Measurements from ENCODE around the gene ESR2. TPM values are rescaled to one million over a fixed set of nuclear protein-coding genes. Genes with fewer than 3 reads are reported as not detected.

Gene ESR2
- total RNA-seq, 4 donors from 2014 or later: 0.59 to 2.4 (median 1.5) TPM

- H3K27ac ChIP-seq: no peak overlapping the region
- no peaks in the 10 kb centered on the region for H3K27me3 ChIP-seq
- DNase-seq (ENCODE audit: low spot score in 2 of 2): no peak
- no peaks in the 10 kb centered on the region for H3K4me1 ChIP-seq
- no peaks in the 10 kb centered on the region for H3K36me3 ChIP-seq
- H3K4me3 ChIP-seq: no peak overlapping the region
- no peak for TF ChIP-seq POLR2A (IDR thresholded peaks at IDR 0.05)
- no peak for TF ChIP-seq CTCF (IDR thresholded peaks at IDR 0.05)
- no peak for TF ChIP-seq EP300 (IDR thresholded peaks at IDR 0.05)
- no peaks in the 10 kb centered on the region for H3K9me3 ChIP-seq
- 59 to 63% methylated on average over 2 of the region's 2 CpGs for WGBS, 2 donors
These were observed 12.4 kb downstream of the ESR2 start for GRCh38 chr14:64281805-64282204.

GRCh38 chr14:64279704-64280668 is 14.2 kb downstream of the ESR2 start:
- no peak for DNase-seq (ENCODE audit: low spot score in 2 of 2)
- no peaks in the 10 kb centered on the region for H3K9me3 ChIP-seq
- no peaks in the 10 kb centered on the region for H3K36me3 ChIP-seq
- no peak overlapping the region for H3K4me3 ChIP-seq
- TF ChIP-seq EP300 (IDR thresholded peaks at IDR 0.05) (no peak), CTCF (IDR thresholded peaks at IDR 0.05) (no peak), POLR2A (IDR thresholded peaks at IDR 0.05) (no peak)
- no peaks in the 10 kb centered on the region for H3K4me1 ChIP-seq
- no peak overlapping the region for H3K27ac ChIP-seq
- no peaks in the 10 kb centered on the region for H3K27me3 ChIP-seq
- 84% methylated on average over 15 of the region's 15 CpGs for WGBS, 2 donors

- H3K9me3 ChIP-seq: peaks cover 0 to under 1% (median 0%) of the 10 kb centered on the region in 4 donors
- no peak overlapping the region for H3K27ac ChIP-seq
- H3K36me3 ChIP-seq: no peaks in the 10 kb centered on the region
- no peak overlapping the region for H3K4me3 ChIP-seq
- TF ChIP-seq EP300 (IDR thresholded peaks at IDR 0.05): no peak
- no peak for TF ChIP-seq CTCF (IDR thresholded peaks at IDR 0.05)
- no peak for TF ChIP-seq POLR2A (IDR thresholded peaks at IDR 0.05)
- H3K4me1 ChIP-seq: no peaks in the 10 kb centered on the region
- no peaks in the 10 kb centered on the region for H3K27me3 ChIP-seq
- no peak for DNase-seq (ENCODE audit: low spot score in 2 of 2)
- WGBS, 2 donors: 43 to 68% methylated on average over 2 of the region's 2 CpGs
These were observed 15.7 kb downstream of the ESR2 start for GRCh38 chr14:64278458-64278857.

GRCh38 chr14:64272019-64272418 is 22.2 kb downstream of the ESR2 start:
- Histone ChIP-seq H3K27me3 (no peaks in the 10 kb centered on the region), H3K4me1 (no peaks in the 10 kb centered on the region), H3K4me3 (no peak overlapping the region), H3K9me3 (peaks cover 0 to 5% (median 0%) of the 10 kb centered on the region in 4 donors), H3K27ac (no peak overlapping the region), H3K36me3 (no peaks in the 10 kb centered on the region)
- no peak for TF ChIP-seq EP300 (IDR thresholded peaks at IDR 0.05)
- no peak for TF ChIP-seq CTCF (IDR thresholded peaks at IDR 0.05)
- no peak for TF ChIP-seq POLR2A (IDR thresholded peaks at IDR 0.05)
- DNase-seq (ENCODE audit: low spot score in 2 of 2): no peak

- DNase-seq (ENCODE audit: low spot score in 2 of 2): no peak
- H3K27ac ChIP-seq: no peak overlapping the region
- H3K36me3 ChIP-seq: no peaks in the 10 kb centered on the region
- 43 to 51% methylated on average over 2 of the region's 2 CpGs for WGBS, 2 donors
- H3K27me3 ChIP-seq: no peaks in the 10 kb centered on the region
- H3K4me1 ChIP-seq: no peaks in the 10 kb centered on the region
- no peak overlapping the region for H3K4me3 ChIP-seq
- H3K9me3 ChIP-seq: no peaks in the 10 kb centered on the region
- no peak for TF ChIP-seq EP300 (IDR thresholded peaks at IDR 0.05)
- TF ChIP-seq CTCF (IDR thresholded peaks at IDR 0.05): no peak
- no peak for TF ChIP-seq POLR2A (IDR thresholded peaks at IDR 0.05)
These were observed 27.9 kb downstream of the ESR2 start for GRCh38 chr14:64266239-64266638.
